GM19395 (cell line): ENCODE measurements around the gene CCT6A.
"Not testable (repeated sequence)": the region's sequence is repeated elsewhere in the genome, so short reads cannot be mapped to it uniquely, and the experiment has no call there.

Experiments
- ATAC-seq: cut with Tn5 transposase; IDR thresholded peaks from one replicate; pipeline ENCODE4 v1.9.1; 2021; ENCODE audit warnings: mild to moderate bottlenecking, moderate library complexity; ENCODE audit not compliant: unreplicated experiment

Gene CCT6A

DNA sequence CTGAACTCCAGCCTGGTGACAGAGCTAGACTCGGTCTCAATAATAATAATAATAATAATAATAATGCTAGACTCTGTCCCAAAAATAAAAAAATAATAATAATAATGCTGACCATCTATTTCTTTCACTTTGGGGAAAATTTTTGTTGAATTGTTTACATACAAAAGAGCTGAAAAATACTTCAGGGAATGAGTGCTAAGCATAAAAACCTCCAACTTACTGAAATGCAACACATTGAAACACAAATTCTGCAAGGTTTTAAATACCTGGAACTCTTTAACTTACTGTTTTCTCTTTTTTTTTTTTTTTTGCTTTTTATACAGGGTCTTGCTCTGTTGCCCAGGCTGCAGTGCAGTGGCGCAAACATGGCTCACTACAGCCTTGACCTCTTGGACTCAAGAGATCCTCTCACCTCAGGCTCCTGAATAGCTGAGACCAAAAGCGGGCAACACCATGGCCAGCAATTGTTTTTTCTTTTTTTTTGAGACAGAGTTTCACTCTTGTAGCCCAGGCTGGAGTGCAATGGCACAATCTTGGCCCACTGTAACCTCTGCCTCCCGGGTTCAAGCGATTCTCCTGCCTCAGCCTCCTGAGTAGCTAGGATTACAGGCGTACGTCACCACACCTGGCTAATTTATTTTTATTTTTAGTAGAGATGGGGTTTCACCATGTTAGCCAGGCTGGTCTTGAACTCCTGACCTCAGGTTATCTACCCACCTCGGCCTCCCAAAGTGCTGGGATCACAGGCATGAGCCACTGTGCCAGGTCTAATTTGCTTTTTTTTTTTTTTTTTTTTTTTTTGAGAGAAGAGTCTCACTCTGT, 46.8 kb downstream of the CCT6A start:
- not testable (repeated sequence) for ATAC-seq

GRCh38 chr7:56099653-56100052, 48.1 kb downstream of the CCT6A start:
- no peak for ATAC-seq

GRCh38 chr7:56104138-56104537, 52.6 kb downstream of the CCT6A start:
- not testable (repeated sequence) for ATAC-seq

DNA sequence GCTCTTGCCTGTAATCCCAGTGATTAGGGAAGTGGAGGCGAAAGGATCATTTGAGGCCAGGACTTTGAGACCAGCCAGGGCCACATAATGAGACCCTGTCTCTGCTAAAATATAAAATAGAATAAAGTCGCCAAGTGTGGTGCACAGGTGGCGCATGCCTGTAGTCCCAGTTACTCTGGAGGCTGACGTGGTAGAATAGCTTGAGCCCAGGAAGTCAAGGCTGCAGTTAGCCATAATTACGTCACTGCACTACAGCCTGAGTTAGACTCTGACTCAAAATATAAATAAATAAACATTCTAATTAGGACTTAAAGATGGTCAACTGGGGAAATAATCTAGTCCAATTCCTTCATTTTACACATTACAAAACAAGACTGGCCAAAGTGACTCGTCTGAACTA, 53.9 kb downstream of the CCT6A start:
- ATAC-seq, result peak; percentile 27

GRCh38 chr7:56106108-56107073, 54.8 kb downstream of the CCT6A start, which contains the start of gene CHCHD2:
TSS of gene CHCHD2 (minus strand) at chr7:56106476. CDS start at chr7:56106413, 63 bp downstream.
- ATAC-seq, result peak; percentile 100

DNA sequence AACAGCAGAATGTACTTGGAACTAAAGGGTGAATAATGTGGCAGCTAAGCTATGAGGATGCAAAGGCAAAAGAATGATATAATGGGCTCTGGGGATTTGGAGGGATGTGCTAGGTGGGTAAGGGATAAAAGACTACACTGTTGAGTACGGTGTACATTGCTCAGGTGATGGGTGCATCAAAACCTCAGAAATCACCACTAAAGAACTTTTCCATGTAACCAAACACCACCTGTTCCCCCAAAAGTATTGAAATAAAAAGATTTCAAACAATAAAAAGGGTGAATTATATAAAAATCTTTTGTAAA, 56.3 kb downstream of the CCT6A start:
- ATAC-seq, result no peak

- ATAC-seq, result no peak
Measured at GRCh38 chr7:56110611-56111010, 59.0 kb downstream of the CCT6A start.

- not testable (repeated sequence) for ATAC-seq
Measured at GRCh38 chr7:56112244-56112643, 60.7 kb downstream of the CCT6A start.
